Measurements from ENCODE around the gene KLC1. TPM values are rescaled to one million over a fixed set of nuclear protein-coding genes. Genes with fewer than 3 reads are reported as not detected.
A peak's percentile ranks its signal among the peaks of the same experiment; 100 is the strongest.

The KLC1 gene
- total RNA-seq, 2 experiments from 2014 or later, result 137 to 140 TPM

DNA sequence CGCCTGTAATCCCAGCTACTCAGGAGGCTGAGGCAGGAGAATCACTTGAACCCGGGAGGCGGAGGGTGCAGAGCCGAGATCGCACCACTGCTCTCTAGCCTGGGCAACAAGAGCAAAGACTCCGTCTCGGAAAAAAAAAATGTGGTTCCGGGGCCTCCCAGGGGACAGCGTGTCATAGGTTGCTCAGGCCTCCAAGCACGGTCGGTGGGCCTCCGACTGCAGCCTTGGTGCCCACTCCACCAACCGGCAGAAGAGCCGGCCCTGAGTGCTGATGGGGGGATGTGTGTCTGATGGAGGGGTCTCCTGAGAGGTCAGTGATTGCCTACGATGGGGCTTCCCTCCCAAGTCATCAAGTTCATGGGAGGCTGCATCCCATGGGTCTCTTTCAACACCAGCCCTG is 102.5 kb downstream of the KLC1 start:
- no peaks in the 10 kb centered on the region for H3K9me3 Mint-ChIP-seq (ENCODE audit: insufficient read depth)
- no peak overlapping the region for H3K4me3 Mint-ChIP-seq
- CTCF ChIA-PET, result no interaction called here
- peaks cover 12% of the 10 kb centered on the region for H3K36me3 Mint-ChIP-seq (ENCODE audit: low read depth)
- POLR2A ChIA-PET, result no interaction called here
- ATAC-seq (no peak), DNase-seq (no peak)
- no peaks in the 10 kb centered on the region for H3K4me1 Mint-ChIP-seq (ENCODE audit: low read depth)
- no peaks in the 10 kb centered on the region for H3K27me3 Mint-ChIP-seq (ENCODE audit: low read depth)
- H3K27ac Mint-ChIP-seq, result no peak overlapping the region

DNA sequence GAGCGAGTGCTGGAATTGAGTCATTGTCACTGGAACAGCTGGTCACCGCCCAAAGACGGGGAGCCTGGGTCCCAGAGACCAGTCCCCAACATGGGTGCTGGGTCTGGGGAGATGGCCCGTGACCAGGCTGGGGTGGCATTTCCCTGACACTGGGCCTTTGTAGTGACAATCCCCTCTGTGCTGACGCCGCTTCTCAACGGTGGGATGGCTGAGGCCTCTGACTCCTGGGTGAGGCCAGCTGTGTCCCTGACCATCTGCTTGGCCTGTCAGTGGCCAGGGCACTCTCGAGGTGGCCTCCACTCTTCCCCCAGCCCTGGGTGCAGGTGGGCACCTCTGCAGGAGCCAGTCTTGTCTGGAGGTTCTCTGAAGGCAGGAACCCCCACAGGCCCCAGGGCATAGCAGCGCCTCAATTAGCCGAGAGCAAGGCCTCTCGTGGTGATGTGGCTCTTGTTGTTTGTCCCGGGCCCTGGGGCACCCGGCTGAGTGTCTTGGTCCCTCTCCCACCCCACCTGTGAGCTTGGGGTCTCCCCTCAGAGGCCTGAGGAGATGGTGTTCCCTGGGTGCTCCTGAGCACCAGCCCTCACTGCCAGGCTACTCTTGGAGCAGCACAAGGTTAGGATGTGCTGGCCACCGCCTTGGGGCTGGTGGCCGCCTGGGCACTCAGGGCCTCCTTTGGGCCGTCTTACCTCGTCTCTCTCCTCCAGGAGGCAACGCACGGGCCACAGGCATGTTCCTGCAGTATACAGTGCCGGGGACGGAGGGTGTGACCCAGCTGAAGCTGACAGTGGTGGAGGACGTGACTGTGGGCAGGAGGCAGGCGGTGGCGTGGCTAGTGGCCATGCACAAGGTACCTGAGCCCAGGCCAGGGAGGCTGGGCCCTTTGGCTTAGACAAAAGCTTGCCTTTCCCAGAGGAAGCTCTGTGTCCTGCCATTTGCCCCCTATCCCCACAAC is 103.2 kb downstream of the KLC1 start:
- Mint-ChIP-seq H3K36me3 (ENCODE audit: low read depth) (peaks cover 12% of the 10 kb centered on the region), H3K4me3 (no peak overlapping the region), H3K4me1 (ENCODE audit: low read depth) (no peaks in the 10 kb centered on the region), H3K27ac (no peak overlapping the region), H3K9me3 (ENCODE audit: insufficient read depth) (no peaks in the 10 kb centered on the region), H3K27me3 (ENCODE audit: low read depth) (no peaks in the 10 kb centered on the region)
- ChIA-PET CTCF (interaction anchor here (0.9 kb wide), 1 partner anchor 169 kb away, joined by 3 read pairs; no protein-coding TSS in a partner anchor), POLR2A (no interaction called here)
- ATAC-seq (no peak), DNase-seq (no peak)

DNA sequence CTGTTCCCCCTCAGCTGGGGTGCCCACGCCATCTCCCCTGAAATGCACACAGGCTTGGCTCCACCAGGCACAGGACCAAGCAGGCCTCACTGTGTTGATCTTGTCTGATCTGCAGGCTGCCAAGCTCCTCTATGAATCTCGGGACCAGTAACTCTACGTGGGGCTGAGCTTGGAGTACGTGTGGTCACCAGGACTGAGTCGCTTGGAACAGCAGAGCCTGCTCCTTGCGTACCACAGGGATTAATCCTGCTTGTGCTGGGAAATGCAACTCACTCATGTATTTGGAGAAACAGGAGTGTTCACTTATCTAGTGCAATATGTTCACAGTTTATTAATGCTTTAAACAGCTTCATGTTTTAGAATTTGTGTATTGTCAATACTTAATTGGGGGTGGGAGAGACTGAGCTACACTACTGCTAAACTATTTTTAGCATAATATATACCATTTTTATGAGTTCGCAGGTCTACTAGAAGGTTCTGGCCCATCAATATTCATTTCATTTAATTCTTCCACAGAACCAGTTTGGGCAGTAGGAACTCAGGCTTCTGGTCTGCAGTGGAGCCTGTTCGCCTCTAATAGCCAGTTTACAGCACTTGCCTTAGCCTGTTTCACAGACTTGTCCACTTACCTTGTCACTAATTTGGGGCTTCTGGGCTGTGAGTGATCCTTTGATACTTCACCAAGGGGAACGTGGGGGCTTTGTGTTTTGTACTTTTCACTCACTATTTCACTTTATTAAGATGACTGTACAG is 104.0 kb downstream of the KLC1 start:
- peak overlapping the region; percentile 56 for H3K27ac Mint-ChIP-seq
- peaks cover 12% of the 10 kb centered on the region for H3K36me3 Mint-ChIP-seq (ENCODE audit: low read depth)
- CTCF ChIA-PET, result interaction anchor here (0.9 kb wide), 1 partner anchor 168 kb away, joined by 3 read pairs; no protein-coding TSS in a partner anchor
- POLR2A ChIA-PET, result no interaction called here
- no peaks in the 10 kb centered on the region for H3K4me1 Mint-ChIP-seq (ENCODE audit: low read depth)
- no peak for ATAC-seq
- H3K27me3 Mint-ChIP-seq (ENCODE audit: low read depth), result no peaks in the 10 kb centered on the region
- H3K9me3 Mint-ChIP-seq (ENCODE audit: insufficient read depth), result no peaks in the 10 kb centered on the region
- no peak overlapping the region for H3K4me3 Mint-ChIP-seq
- DNase-seq, result no peak

DNA sequence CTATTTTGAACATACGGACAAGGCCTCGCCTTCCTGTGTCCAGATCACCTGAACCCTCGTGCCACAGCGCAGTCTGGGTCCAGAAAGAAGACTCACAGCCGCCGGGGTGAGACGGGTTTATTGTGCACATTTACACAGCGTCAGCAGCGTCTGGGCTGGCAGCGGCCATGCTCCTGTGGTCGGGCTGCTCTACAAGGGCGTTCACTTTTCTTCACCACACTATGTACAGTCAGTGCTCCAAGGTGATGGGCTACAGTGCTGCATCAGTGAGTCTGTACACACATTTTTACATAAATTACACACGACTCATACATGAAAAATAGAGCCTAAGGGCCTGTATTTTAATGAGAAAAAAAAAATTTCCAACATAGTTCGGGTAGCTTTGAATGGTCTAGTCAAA is 104.6 kb downstream of the KLC1 start:
- H3K36me3 Mint-ChIP-seq (ENCODE audit: low read depth), result peaks cover 12% of the 10 kb centered on the region
- H3K4me3 Mint-ChIP-seq, result no peak overlapping the region
- ChIA-PET CTCF (interaction anchor here (0.9 to 1.0 kb wide), 2 partner anchors 54 to 167 kb away, joined by 3 read pairs; no protein-coding TSS in a partner anchor), POLR2A (no interaction called here)
- DNase-seq (no peak), ATAC-seq (no peak)
- H3K9me3 Mint-ChIP-seq (ENCODE audit: insufficient read depth), result no peaks in the 10 kb centered on the region
- H3K27me3 Mint-ChIP-seq (ENCODE audit: low read depth), result no peaks in the 10 kb centered on the region
- no peaks in the 10 kb centered on the region for H3K4me1 Mint-ChIP-seq (ENCODE audit: low read depth)
- no peak overlapping the region for H3K27ac Mint-ChIP-seq

DNA sequence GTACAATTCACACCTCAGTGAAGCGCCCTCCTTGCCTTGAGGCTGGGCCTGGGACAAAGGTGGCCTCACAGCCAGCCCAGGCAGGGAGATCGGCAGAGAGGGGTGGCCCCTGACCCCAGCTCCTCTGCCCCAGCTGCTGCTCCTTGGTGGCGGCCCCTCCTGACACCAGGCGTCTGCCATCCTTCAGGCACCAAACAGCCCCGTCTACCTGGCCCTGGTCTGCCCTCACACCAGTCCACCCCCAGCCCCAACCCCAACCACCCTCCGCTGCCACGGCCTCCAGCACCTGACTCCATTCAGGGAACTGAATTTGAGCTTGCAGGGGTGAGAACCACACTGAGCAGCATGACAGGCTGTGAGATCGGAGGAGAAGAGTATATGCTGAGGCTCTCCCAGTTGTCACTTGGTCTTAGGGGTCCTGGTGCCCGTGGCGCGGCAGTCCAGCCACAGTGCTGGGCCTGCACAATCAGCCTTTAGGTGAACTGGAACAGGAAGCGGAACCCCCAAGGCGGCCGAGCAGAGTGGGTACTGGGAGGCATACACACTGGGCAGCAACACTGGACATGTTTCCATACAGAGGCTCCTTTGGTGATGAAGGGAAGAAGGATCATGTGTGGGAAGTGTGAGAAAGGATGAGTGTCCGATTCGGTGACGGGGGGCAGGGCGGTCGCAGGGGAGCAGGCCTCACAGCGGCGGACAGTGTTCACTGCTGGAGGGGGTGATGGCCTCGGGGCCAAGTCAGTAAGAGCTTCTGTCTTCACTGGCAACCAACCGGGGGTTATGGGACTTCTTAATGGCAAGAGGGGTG is 105.3 kb downstream of the KLC1 start:
- Mint-ChIP-seq H3K9me3 (ENCODE audit: insufficient read depth) (no peaks in the 10 kb centered on the region), H3K4me1 (ENCODE audit: low read depth) (no peaks in the 10 kb centered on the region), H3K4me3 (no peak overlapping the region), H3K36me3 (ENCODE audit: low read depth) (peaks cover 7% of the 10 kb centered on the region), H3K27me3 (ENCODE audit: low read depth) (no peaks in the 10 kb centered on the region), H3K27ac (no peak overlapping the region)
- POLR2A ChIA-PET, result no interaction called here
- no peak for ATAC-seq
- no peak for DNase-seq
- CTCF ChIA-PET, result interaction anchor here (1.0 kb wide), 1 partner anchor 54 kb away, joined by 3 read pairs; no protein-coding TSS in a partner anchor

DNA sequence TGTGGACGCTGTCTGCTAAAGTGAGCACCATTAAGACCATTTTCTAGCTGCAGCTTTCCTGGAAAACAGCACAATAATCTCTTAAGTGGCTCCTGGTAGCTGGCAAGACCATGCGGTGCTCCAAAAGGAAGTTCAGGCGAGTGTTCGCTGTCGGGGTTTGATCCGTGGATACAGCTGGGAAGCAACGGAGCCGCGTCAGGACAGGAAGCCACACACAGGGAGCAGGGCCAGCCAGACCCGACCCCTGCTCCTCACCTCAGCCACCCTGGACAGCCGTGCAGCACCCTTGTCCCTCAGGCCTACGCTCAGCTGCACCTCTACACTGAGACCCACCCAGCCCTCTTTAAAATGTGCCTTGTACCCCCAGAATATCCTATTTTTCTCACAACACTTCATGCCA is 106.0 kb downstream of the KLC1 start:
- H3K4me1 Mint-ChIP-seq (ENCODE audit: low read depth), result no peaks in the 10 kb centered on the region
- POLR2A ChIA-PET, result no interaction called here
- no peaks in the 10 kb centered on the region for H3K27me3 Mint-ChIP-seq (ENCODE audit: low read depth)
- DNase-seq, result no peak
- H3K27ac Mint-ChIP-seq, result no peak overlapping the region
- no peak for ATAC-seq
- H3K36me3 Mint-ChIP-seq (ENCODE audit: low read depth), result peaks cover 2% of the 10 kb centered on the region
- no peak overlapping the region for H3K4me3 Mint-ChIP-seq
- CTCF ChIA-PET, result no interaction called here
- H3K9me3 Mint-ChIP-seq (ENCODE audit: insufficient read depth), result no peaks in the 10 kb centered on the region

DNA sequence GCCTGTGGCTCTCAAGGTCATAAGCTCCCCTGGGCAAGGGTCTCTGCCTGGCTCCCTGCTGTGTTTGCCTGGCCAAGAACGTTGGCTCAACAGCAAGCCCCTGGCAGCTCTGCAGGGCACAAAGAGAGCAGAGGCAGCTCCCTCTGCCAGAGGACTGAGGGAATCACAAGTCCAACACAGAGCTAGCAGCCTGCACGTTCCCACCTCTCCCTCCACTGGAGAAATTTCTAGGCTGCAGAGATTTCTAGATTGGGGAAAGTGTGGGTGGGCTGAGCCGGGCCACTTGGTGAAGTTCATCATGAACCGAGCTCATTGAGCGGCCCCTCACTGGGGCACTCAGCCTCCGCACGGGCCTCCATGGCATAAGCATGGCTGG is 106.4 kb downstream of the KLC1 start:
- H3K27ac Mint-ChIP-seq, result no peak overlapping the region
- DNase-seq, result no peak
- H3K36me3 Mint-ChIP-seq (ENCODE audit: low read depth), result peaks cover 2% of the 10 kb centered on the region
- no peak for ATAC-seq
- ChIA-PET CTCF (no interaction called here), POLR2A (interaction anchor here (1.4 kb wide), 1 partner anchor 20 kb away, joined by 3 read pairs; the partner anchor contains the start of gene ZFYVE21)
- no peaks in the 10 kb centered on the region for H3K9me3 Mint-ChIP-seq (ENCODE audit: insufficient read depth)
- no peaks in the 10 kb centered on the region for H3K27me3 Mint-ChIP-seq (ENCODE audit: low read depth)
- H3K4me3 Mint-ChIP-seq, result no peak overlapping the region
- H3K4me1 Mint-ChIP-seq (ENCODE audit: low read depth), result no peaks in the 10 kb centered on the region

DNA sequence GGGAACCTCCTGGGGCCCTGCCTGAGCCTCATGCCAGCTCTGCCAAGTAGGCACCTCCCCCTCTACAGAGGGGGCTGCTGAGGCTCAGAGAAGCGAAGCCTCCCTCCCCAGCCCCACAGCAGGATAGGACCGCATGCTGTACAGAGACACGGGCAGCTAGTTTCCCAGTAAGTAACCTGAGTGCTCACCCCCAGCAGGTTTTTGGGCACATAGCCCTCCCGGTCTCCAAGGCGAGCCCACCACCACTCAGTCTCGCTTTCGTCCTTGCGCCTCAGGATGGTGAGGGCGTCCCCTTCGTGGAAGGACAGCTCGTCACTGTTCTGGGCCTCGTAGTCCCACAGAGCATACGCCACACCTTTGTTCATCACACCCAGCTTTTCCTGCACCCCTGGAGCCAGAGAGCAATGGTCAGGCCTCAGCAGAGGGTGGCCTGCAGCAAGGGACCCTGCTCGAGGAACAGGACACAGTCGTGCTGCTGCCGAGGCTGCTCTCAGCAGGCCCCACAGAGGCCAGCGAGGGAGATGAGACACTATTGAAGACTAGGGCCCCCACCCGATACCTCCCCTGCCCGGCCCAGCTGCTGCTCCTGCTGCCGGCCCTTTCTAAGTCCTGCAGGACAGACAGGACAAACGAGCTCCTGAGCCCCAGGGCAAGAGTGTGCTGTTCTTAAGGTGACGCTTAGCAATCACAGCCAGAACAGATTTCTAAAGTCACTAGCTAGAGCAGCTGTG is 107.0 kb downstream of the KLC1 start:
- Mint-ChIP-seq H3K27me3 (ENCODE audit: low read depth) (no peaks in the 10 kb centered on the region), H3K4me1 (ENCODE audit: low read depth) (no peaks in the 10 kb centered on the region), H3K27ac (no peak overlapping the region), H3K9me3 (ENCODE audit: insufficient read depth) (no peaks in the 10 kb centered on the region), H3K4me3 (no peak overlapping the region), H3K36me3 (ENCODE audit: low read depth) (peaks cover 2% of the 10 kb centered on the region)
- DNase-seq (no peak), ATAC-seq (no peak)
- CTCF ChIA-PET, result no interaction called here
- POLR2A ChIA-PET, result interaction anchor here (1.4 kb wide), 1 partner anchor 20 kb away, joined by 3 read pairs; the partner anchor contains the start of gene ZFYVE21

DNA sequence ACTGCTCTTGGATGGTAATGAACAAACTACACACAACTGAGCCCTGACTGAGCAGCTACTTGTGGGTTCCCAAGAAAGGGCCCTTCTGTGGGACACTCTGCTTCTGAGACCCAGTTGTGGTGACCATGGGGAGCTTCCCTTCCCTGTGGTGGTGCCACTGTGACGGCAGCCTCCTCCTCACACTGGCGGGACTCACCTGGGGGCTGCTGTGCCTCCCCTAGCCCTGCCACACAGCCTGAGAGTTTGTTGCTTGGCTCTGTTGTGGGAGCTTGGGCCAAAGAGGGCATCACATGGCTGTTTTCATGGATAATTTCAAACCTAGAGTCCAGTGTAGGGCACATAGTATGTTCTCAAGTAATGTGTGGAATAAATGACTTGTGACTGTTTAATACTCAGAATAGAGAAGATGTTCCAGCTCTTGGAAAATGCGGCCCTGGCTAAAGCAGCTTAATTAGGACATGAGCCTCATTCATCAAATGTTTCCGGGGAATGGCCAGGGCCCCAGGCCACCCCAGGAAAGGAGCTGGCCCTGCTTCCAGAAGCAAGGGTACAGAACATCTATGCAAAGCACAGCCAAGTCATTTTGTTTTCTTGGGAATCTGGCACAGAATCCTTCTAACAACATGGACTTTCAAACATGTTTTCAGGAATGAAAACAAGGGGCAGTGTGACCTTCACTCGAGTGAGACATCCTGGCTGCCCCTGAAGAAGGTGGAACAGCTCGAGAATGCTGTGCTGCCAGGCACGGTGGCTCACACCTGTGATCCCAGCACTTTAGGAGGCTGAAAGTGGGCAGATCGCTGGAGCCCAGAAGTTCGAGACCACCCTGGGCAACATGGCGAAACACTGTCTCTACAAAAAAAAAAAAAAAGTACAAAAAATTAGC is 107.8 kb downstream of the KLC1 start:
- ChIA-PET CTCF (no interaction called here), POLR2A (interaction anchor here (1.4 kb wide), 1 partner anchor 21 kb away, joined by 3 read pairs; the partner anchor contains the start of gene ZFYVE21)
- Mint-ChIP-seq H3K27ac (no peak overlapping the region), H3K27me3 (ENCODE audit: low read depth) (no peaks in the 10 kb centered on the region), H3K9me3 (ENCODE audit: insufficient read depth) (no peaks in the 10 kb centered on the region), H3K4me3 (no peak overlapping the region), H3K4me1 (ENCODE audit: low read depth) (no peaks in the 10 kb centered on the region), H3K36me3 (ENCODE audit: low read depth) (peaks cover 2% of the 10 kb centered on the region)
- ATAC-seq (no peak), DNase-seq (no peak)

DNA sequence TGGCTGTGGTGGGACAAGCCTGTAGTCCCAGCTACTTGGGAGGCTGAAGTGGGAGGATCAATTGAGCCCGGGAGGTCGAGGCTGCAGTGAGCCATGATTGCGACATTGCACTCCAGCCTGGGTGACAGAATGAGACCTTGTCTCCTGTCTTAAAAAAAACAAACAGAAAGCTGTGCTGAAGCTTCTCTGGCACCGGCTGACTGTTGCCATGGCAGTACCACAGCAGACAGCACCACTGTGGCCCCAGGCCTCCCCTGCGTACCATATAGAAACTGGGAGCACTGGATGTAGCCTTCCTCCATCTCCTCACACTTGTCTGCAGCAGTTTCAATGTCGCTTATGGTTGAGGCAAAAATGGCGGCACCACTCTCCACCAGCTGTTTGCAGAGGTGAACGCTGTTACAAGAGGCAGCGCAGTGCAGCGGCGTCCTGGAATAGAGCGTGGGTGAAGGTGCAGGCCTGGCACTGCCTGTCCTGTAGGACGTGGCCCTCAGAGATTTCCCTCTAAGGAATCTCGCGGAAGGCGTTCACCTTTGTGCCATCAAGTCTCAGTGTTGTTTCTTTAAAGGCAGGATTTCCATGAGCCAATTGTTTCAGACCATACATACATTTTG is 108.5 kb downstream of the KLC1 start:
- ChIA-PET CTCF (no interaction called here), POLR2A (no interaction called here)
- Mint-ChIP-seq H3K9me3 (ENCODE audit: insufficient read depth) (no peaks in the 10 kb centered on the region), H3K4me1 (ENCODE audit: low read depth) (no peaks in the 10 kb centered on the region), H3K27me3 (ENCODE audit: low read depth) (no peaks in the 10 kb centered on the region), H3K27ac (no peak overlapping the region), H3K4me3 (no peak overlapping the region), H3K36me3 (ENCODE audit: low read depth) (peaks cover 2% of the 10 kb centered on the region)
- ATAC-seq, result no peak
- DNase-seq, result no peak
